Panc1 (cell line): Measurements from ENCODE around the gene MEX3A. TPM values are rescaled to one million over a fixed set of nuclear protein-coding genes. Genes with fewer than 3 reads are reported as not detected.
A peak's percentile ranks its signal among the peaks of the same experiment; 100 is the strongest.

Experiments
- ATAC-seq: fragments of 200-7000 bp; cut with Tn5 transposase; 2 replicates; pipeline ENCODE4 v1.9.1; 2020; ENCODE audit warnings: mild to moderate bottlenecking, moderate library complexity
- BruUV-seq: library from RNA; stranded (reverse); fragments of 400-500 nt; replicated peaks from 2 replicates; lab custom pipeline; 2021; lab: Mats Ljungman, UMichigan
- CTCF ChIA-PET: fragments of 300-600 bp; sonication (Branson Sonifier 250); formaldehyde crosslinking; loops from one replicate; lab custom pipeline; 2022; ENCODE audit warnings: antibody characterized with exemption; lab: Charles Lee
- POLR2A ChIA-PET: fragments of 300-600 bp; sonication (Branson Sonifier 250); formaldehyde crosslinking; loops from one replicate; lab custom pipeline; 2022; ENCODE audit warnings: antibody characterized with exemption; lab: Charles Lee
- DNase-seq: peaks from one replicate; pipeline ENCODE4 v3.0.0-alpha.2; 2010; ENCODE audit warnings: low read depth, low spot score
- H3K27ac ChIP-seq: 2 replicates; pipeline ENCODE4 v1.5.1; 2011; ENCODE audit warnings: mild to moderate bottlenecking, low read length, inconsistent platforms
- H3K27me3 ChIP-seq: fragments of 200-500 bp; sonication (Bioruptor generic); 2 replicates; pipeline ENCODE4 v1.6.0; 2014; ENCODE audit warnings: low read length, inconsistent platforms; ENCODE audit not compliant: control insufficient read depth, insufficient read depth
- H3K36me3 ChIP-seq: fragments of 200-500 bp; sonication (Bioruptor generic); 2 replicates; pipeline ENCODE4 v1.5.1; 2014; ENCODE audit warnings: inconsistent platforms, mild to moderate bottlenecking, low read length, moderate library complexity; ENCODE audit not compliant: control insufficient read depth, insufficient read depth
- H3K4me1 ChIP-seq: 2 replicates; pipeline ENCODE4 v1.5.1; 2011; ENCODE audit warnings: inconsistent platforms, mild to moderate bottlenecking, low read length, moderate library complexity; ENCODE audit not compliant: control insufficient read depth, insufficient read depth
- H3K4me3 ChIP-seq, 2 experiments: 2 replicates each; pipeline ENCODE4 v1.5.1; 2011 to 2012; ENCODE audit warnings: low read depth in 2 of 2, low read length in 2 of 2, mild to moderate bottlenecking in 2 of 2, inconsistent platforms in 1 of 2, moderate library complexity in 1 of 2
- H3K9me3 ChIP-seq: fragments of 200-500 bp; sonication (Bioruptor generic); 2 replicates; pipeline ENCODE4 v1.5.1; 2014; ENCODE audit warnings: low read depth, mild to moderate bottlenecking, inconsistent platforms, low read length, moderate library complexity; ENCODE audit not compliant: control insufficient read depth, insufficient read depth
- POLR2AphosphoS5 ChIP-seq: IDR thresholded peaks from 2 replicates; pipeline ENCODE4 v1.6.1; 2012; ENCODE audit warnings: mild to moderate bottlenecking, low read depth, low read length, moderate library complexity
- SIN3A ChIP-seq: IDR thresholded peaks from 2 replicates; pipeline ENCODE4 v1.6.1; 2012; ENCODE audit warnings: low read depth, mild to moderate bottlenecking, low read length, moderate library complexity, borderline replicate concordance; ENCODE audit not compliant: insufficient read depth
- TCF7L2 ChIP-seq: IDR thresholded peaks from 2 replicates; pipeline ENCODE4 v1.6.1; 2011; ENCODE audit warnings: mild to moderate bottlenecking, low read depth, low read length, inconsistent platforms
- in situ Hi-C: cut with HindIII; loops from 2 replicates; pipeline ENCODE4 v1.10.0; 2016; ENCODE audit warnings: low sequenced_read_pairs, low pct_unique_long_range_greater_than_20kb
- intact Hi-C: fragments of 100-400 bp; cut with micrococcal nuclease; formaldehyde crosslinking; loops from one replicate; pipeline ENCODE4 v1.10.0; 2022; ENCODE audit not compliant: unreplicated experiment
- total RNA-seq: library from RNA; stranded (reverse); gene quantifications from one replicate; pipeline ENCODE4 v1.2.1, GENCODE V29; 2021; ENCODE audit not compliant: unreplicated experiment
- TF ChIP-seq, protein P1 (sequence below): fragments of 450-650 bp; IDR thresholded peaks from 2 replicates; pipeline ENCODE4 v1.5.1; 2017; ENCODE audit warnings: mild to moderate bottlenecking
- TF ChIP-seq, protein P2 (sequence below), 2 experiments: IDR thresholded peaks; 2 replicates each; pipeline ENCODE4 v1.6.1; 2011 to 2012; ENCODE audit warnings: low read depth in 2 of 2, control low read depth in 1 of 2, low read length in 1 of 2, mild to moderate bottlenecking in 1 of 2, moderate library complexity in 1 of 2; ENCODE audit not compliant: insufficient read depth in 1 of 2

Gene MEX3A
- total RNA-seq, 1 experiment from 2014 or later, result 15.8 TPM

DNA sequence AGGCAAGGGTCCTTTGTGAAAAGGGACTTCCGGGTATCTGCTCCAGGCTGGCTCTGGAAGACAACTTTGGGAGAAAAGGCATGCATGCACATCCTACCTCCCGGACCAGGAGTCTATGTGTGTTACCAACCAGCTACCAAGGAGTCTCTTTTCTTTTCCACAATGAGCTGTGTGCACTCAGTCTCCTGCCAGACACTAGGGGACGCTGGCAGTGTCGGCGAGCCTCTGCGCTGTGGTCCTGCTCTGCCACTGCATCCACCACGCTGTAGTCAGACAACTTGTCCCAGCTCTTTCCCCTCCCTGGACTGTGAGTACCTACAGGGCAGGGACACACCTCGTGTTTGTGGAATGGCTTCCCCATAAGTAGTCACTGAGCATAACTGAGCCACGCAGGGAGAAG, 56.4 kb downstream of the MEX3A start:
- peak; percentile 93 for ATAC-seq
- CTCF ChIA-PET, result interaction anchor here (0.6 to 1.2 kb wide), 5 partner anchors 15 to 199 kb away, joined by 3 to 11 read pairs (median 8); partner anchors contain the start of gene UBQLN4
- no TSS peak for BruUV-seq
- intact Hi-C loops (no loop called here), in situ Hi-C loops (no loop called here)
- H3K4me1 ChIP-seq, result peaks cover 2% of the 10 kb centered on the region; the same call in 1 of the 2 replicates
- no peak overlapping the region for H3K4me3 ChIP-seq
- H3K36me3 ChIP-seq, result no peaks in the 10 kb centered on the region
- H3K27me3 ChIP-seq, result no peaks in the 10 kb centered on the region
- POLR2A ChIA-PET, result no interaction called here
- no peak overlapping the region for H3K27ac ChIP-seq
- TF ChIP-seq, protein P1, sequence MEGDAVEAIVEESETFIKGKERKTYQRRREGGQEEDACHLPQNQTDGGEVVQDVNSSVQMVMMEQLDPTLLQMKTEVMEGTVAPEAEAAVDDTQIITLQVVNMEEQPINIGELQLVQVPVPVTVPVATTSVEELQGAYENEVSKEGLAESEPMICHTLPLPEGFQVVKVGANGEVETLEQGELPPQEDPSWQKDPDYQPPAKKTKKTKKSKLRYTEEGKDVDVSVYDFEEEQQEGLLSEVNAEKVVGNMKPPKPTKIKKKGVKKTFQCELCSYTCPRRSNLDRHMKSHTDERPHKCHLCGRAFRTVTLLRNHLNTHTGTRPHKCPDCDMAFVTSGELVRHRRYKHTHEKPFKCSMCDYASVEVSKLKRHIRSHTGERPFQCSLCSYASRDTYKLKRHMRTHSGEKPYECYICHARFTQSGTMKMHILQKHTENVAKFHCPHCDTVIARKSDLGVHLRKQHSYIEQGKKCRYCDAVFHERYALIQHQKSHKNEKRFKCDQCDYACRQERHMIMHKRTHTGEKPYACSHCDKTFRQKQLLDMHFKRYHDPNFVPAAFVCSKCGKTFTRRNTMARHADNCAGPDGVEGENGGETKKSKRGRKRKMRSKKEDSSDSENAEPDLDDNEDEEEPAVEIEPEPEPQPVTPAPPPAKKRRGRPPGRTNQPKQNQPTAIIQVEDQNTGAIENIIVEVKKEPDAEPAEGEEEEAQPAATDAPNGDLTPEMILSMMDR, result peak; percentile 84
- TF ChIP-seq TCF7L2, result no peak
- H3K9me3 ChIP-seq, result no peaks in the 10 kb centered on the region
- no peak for DNase-seq

DNA sequence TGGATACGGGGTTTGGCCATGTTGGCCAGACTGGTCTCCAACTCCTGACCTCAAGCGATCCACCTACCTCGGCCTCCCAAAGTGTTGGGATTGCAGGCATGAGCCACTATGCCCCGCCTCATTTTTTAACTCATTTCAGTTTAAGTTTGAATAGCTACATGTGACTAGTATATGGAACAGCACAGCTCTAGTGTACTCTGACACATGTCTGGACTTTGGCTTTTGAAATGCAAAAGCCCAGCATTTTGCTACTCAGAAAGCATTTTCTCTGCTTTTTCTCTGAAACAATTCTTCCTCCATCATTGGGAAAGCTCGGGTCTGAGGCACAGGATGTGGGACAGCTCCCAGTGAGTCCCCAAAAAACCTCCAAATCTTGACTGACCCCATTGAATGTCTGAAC, 57.5 kb downstream of the MEX3A start:
- no TSS peak for BruUV-seq
- Histone ChIP-seq H3K36me3 (peaks cover 4% of the 10 kb centered on the region; the same call in 1 of the 2 replicates), H3K9me3 (no peaks in the 10 kb centered on the region), H3K27me3 (no peaks in the 10 kb centered on the region), H3K27ac (no peak overlapping the region), H3K4me1 (peaks cover 4% of the 10 kb centered on the region; the same call in 1 of the 2 replicates), H3K4me3 (no peak overlapping the region)
- no peak for DNase-seq
- CTCF ChIA-PET, result interaction anchor here (0.5 kb wide), 1 partner anchor 17 kb away, joined by 3 read pairs; no protein-coding TSS in a partner anchor
- intact Hi-C loops (no loop called here), in situ Hi-C loops (no loop called here)
- no peak for ATAC-seq
- TF ChIP-seq, protein P2, sequence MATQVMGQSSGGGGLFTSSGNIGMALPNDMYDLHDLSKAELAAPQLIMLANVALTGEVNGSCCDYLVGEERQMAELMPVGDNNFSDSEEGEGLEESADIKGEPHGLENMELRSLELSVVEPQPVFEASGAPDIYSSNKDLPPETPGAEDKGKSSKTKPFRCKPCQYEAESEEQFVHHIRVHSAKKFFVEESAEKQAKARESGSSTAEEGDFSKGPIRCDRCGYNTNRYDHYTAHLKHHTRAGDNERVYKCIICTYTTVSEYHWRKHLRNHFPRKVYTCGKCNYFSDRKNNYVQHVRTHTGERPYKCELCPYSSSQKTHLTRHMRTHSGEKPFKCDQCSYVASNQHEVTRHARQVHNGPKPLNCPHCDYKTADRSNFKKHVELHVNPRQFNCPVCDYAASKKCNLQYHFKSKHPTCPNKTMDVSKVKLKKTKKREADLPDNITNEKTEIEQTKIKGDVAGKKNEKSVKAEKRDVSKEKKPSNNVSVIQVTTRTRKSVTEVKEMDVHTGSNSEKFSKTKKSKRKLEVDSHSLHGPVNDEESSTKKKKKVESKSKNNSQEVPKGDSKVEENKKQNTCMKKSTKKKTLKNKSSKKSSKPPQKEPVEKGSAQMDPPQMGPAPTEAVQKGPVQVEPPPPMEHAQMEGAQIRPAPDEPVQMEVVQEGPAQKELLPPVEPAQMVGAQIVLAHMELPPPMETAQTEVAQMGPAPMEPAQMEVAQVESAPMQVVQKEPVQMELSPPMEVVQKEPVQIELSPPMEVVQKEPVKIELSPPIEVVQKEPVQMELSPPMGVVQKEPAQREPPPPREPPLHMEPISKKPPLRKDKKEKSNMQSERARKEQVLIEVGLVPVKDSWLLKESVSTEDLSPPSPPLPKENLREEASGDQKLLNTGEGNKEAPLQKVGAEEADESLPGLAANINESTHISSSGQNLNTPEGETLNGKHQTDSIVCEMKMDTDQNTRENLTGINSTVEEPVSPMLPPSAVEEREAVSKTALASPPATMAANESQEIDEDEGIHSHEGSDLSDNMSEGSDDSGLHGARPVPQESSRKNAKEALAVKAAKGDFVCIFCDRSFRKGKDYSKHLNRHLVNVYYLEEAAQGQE (IDR thresholded peaks at IDR 0.05; ENCODE audit: insufficient read depth in 1 of 2, low read depth in 2 of 2, low read length in 1 of 2), result no peak
- TF ChIP-seq TCF7L2, result no peak
- TF ChIP-seq POLR2AphosphoS5, result no peak
- TF ChIP-seq SIN3A, result no peak
- TF ChIP-seq, protein P1, result no peak
- POLR2A ChIA-PET, result no interaction called here

Other genes with a start within 250 kb of the MEX3A start
- 47.6 TPM for gene GON4L, start 225.3 kb downstream of the MEX3A start, total RNA-seq
- 4.0 TPM for gene SYT11, start 222.9 kb downstream of the MEX3A start, total RNA-seq
- 28.1 TPM for gene RIT1, start 171.1 kb downstream of the MEX3A start, total RNA-seq
- 80.4 TPM for gene KHDC4, start 148.1 kb downstream of the MEX3A start, total RNA-seq
- gene RXFP4, start 140.8 kb downstream of the MEX3A start, total RNA-seq, result 8.0 TPM
- gene ARHGEF2, start 103.9 kb downstream of the MEX3A start, total RNA-seq, result 87.0 TPM
- gene SSR2, start 61.5 kb downstream of the MEX3A start, total RNA-seq, result 252 TPM
- gene UBQLN4, start 28.7 kb downstream of the MEX3A start, total RNA-seq, result 60.0 TPM
- gene LAMTOR2, start 27.7 kb downstream of the MEX3A start, total RNA-seq, result 63.4 TPM
- not detected for gene RAB25, start 21.3 kb downstream of the MEX3A start, total RNA-seq
- gene LMNA, start 32.2 kb upstream of the MEX3A start, total RNA-seq, result 691 TPM
- 0.21 TPM for gene SEMA4A, start 71.1 kb upstream of the MEX3A start, total RNA-seq
- gene SLC25A44, start 111.6 kb upstream of the MEX3A start, total RNA-seq, result 33.0 TPM
- 57.5 TPM for gene PMF1, start 130.5 kb upstream of the MEX3A start, total RNA-seq
- 0.67 TPM for gene BGLAP, start 159.7 kb upstream of the MEX3A start, total RNA-seq
- 0.92 TPM for gene PAQR6, start 165.6 kb upstream of the MEX3A start, total RNA-seq
- gene SMG5, start 200.4 kb upstream of the MEX3A start, total RNA-seq, result 117 TPM
- gene TMEM79, start 201.9 kb upstream of the MEX3A start, total RNA-seq, result 5.5 TPM
- gene GLMP, start 213.2 kb upstream of the MEX3A start, total RNA-seq, result 60.2 TPM
- 0.28 TPM for gene VHLL, start 216.8 kb upstream of the MEX3A start, total RNA-seq